ENCODE measurements around the gene STPG3. TPM values are rescaled to one million over a fixed set of nuclear protein-coding genes. Genes with fewer than 3 reads are reported as not detected.

The STPG3 gene
- polyA plus RNA-seq, 2 of the 4 experiments (the other 2 are of a cell fraction) = not detected

DNA sequence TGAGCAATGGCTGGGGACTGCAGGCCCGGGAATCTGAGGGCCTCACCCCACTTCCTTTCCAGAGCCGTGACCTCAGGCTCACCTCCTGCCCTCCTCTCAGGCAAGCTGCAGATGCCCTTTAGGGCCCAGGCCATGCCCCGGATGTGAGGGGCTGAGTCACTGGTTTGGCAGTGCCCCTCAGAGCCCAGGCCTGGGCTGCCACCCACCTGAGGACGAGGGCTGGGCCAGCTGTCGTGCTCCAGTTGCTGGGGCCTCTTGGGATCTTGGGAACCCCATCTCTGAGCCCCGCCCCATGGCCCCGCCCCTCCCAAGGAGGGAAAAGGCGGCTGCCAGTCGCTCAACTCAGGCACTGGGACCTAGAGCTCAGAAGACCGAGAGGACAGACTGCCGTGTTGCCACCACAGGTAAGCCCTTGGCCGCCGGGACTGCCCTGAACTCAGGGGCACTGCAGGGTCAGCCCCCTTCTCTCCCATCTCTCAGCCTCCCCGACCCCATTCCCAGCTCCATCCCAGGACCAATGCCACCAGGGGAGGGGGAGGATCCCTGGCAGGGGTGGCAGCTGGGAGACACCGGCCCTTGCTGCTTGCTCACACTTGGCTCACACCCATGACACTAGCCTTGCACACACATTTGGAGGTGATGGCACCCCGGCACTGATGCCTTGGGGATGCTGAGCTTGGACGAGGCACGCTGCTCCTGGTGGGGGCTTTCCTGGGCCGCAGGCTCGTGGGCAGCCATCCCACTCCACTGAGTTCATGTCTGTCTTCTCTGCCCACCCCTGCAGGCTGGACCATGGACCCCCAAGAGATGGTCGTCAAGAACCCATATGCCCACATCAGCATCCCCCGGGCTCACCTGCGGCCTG lies 26.0 kb upstream of the STPG3 start, which contains the start of gene CYSRT1 (continued):
- TF ChIP-seq, protein P1, sequence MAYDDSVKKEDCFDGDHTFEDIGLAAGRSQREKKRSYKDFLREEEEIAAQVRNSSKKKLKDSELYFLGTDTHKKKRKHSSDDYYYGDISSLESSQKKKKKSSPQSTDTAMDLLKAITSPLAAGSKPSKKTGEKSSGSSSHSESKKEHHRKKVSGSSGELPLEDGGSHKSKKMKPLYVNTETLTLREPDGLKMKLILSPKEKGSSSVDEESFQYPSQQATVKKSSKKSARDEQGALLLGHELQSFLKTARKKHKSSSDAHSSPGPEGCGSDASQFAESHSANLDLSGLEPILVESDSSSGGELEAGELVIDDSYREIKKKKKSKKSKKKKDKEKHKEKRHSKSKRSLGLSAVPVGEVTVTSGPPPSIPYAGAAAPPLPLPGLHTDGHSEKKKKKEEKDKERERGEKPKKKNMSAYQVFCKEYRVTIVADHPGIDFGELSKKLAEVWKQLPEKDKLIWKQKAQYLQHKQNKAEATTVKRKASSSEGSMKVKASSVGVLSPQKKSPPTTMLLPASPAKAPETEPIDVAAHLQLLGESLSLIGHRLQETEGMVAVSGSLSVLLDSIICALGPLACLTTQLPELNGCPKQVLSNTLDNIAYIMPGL (CRISPR knock-in tag; IDR thresholded peaks at IDR 0.05; ENCODE audit: borderline replicate concordance) = no peak
- TF ChIP-seq JUN (IDR thresholded peaks at IDR 0.05) (no peak), EHF (CRISPR knock-in tag; IDR thresholded peaks at IDR 0.05) (no peak), KDM5A (IDR thresholded peaks at IDR 0.05) (no peak)
- TF ChIP-seq, protein P2, sequence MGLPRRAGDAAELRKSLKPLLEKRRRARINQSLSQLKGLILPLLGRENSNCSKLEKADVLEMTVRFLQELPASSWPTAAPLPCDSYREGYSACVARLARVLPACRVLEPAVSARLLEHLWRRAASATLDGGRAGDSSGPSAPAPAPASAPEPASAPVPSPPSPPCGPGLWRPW (IDR thresholded peaks at IDR 0.05) = no peak

DNA sequence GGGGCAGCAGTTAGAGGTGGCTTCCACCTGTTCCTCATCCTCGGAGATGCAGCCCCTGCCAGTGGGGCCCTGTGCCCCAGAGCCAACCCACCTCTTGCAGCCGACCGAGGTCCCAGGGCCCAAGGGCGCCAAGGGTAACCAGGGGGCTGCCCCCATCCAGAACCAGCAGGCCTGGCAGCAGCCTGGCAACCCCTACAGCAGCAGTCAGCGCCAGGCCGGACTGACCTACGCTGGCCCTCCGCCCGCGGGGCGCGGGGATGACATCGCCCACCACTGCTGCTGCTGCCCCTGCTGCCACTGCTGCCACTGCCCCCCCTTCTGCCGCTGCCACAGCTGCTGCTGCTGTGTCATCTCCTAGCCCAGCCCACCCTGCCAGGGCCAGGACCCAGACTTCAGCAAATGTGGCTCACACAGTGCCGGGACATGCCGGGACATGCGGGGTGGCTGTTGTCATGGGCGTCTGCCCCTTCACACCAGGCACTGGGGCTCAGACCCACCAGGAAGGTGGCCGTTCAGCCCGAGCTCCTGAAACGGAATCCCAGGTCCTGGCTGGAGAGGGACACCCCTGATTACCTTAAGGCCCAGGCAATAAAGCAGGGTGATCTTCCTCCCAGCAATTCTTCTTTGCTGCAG lies 25.3 kb upstream of the STPG3 start:
- no peak for DNase-seq (ENCODE audit: low read depth in 1 of 2, low spot score in 1 of 2)
- ChIA-PET POLR2A (interaction anchor here (0.6 to 3.5 kb wide), 4 partner anchors 15 to 65 kb away, joined by 3 to 27 read pairs (median 18); partner anchors contain the start of genes ANAPC2, SSNA1, TPRN and TUBB4B), CTCF (interaction anchor here (1.0 to 10.1 kb wide), 24 partner anchors 9 to 299 kb away, joined by 3 to 113 read pairs (median 8); partner anchors contain the start of genes ANAPC2, LRRC26, MAN1B1 and NDOR1)
- Histone ChIP-seq H3K9me3 (no peaks in the 10 kb centered on the region), H3K4me1 (peaks cover 69% of the 10 kb centered on the region), H3K27ac (peak overlapping the region; percentile 63 to 89; a peak in 5 of 6 replicates), H3K4me3 (no peak overlapping the region), H3K4me2 (no peak overlapping the region)
- no peak for TF ChIP-seq ESRRA (IDR thresholded peaks at IDR 0.05; ENCODE audit: borderline replicate concordance, low read length)
- TF ChIP-seq TP53 (CRISPR knock-in tag; IDR thresholded peaks at IDR 0.05) = no peak
- TF ChIP-seq EHF (CRISPR knock-in tag; IDR thresholded peaks at IDR 0.05) = no peak
- TF ChIP-seq FOSB (CRISPR knock-in tag; IDR thresholded peaks at IDR 0.05) = no peak
- TF ChIP-seq, protein P3, sequence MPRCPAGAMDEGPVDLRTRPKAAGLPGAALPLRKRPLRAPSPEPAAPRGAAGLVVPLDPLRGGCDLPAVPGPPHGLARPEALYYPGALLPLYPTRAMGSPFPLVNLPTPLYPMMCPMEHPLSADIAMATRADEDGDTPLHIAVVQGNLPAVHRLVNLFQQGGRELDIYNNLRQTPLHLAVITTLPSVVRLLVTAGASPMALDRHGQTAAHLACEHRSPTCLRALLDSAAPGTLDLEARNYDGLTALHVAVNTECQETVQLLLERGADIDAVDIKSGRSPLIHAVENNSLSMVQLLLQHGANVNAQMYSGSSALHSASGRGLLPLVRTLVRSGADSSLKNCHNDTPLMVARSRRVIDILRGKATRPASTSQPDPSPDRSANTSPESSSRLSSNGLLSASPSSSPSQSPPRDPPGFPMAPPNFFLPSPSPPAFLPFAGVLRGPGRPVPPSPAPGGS (IDR thresholded peaks at IDR 0.05) = no peak
- no peak for TF ChIP-seq JUNB (IDR thresholded peaks at IDR 0.05)
- TF ChIP-seq, protein P4, sequence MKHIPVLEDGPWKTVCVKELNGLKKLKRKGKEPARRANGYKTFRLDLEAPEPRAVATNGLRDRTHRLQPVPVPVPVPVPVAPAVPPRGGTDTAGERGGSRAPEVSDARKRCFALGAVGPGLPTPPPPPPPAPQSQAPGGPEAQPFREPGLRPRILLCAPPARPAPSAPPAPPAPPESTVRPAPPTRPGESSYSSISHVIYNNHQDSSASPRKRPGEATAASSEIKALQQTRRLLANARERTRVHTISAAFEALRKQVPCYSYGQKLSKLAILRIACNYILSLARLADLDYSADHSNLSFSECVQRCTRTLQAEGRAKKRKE (CRISPR knock-in tag; IDR thresholded peaks at IDR 0.05; ENCODE audit: low read depth) = no peak
- no peak for TF ChIP-seq POLR2AphosphoS2 (conservative IDR thresholded peaks at IDR 0.05; ENCODE audit: low read length)
- TF ChIP-seq ZNF302 (CRISPR knock-in tag; IDR thresholded peaks at IDR 0.05) = no peak
- TF ChIP-seq, protein P1 (CRISPR knock-in tag; IDR thresholded peaks at IDR 0.05; ENCODE audit: borderline replicate concordance) = no peak
- no peak for TF ChIP-seq HOXA7 (CRISPR knock-in tag; IDR thresholded peaks at IDR 0.05)
- no peak for TF ChIP-seq GATA3 (IDR thresholded peaks at IDR 0.05; ENCODE audit: borderline replicate concordance)
- TF ChIP-seq NFE2L2 (conservative IDR thresholded peaks at IDR 0.05; ENCODE audit: low read length) = no peak
- no peak for TF ChIP-seq CEBPB (IDR thresholded peaks at IDR 0.05)
- TF ChIP-seq CBX8 (IDR thresholded peaks at IDR 0.05) = no peak
- TF ChIP-seq FOSL2 (IDR thresholded peaks at IDR 0.05) = no peak
- no peak for TF ChIP-seq FOSL2 (CRISPR knock-in tag; IDR thresholded peaks at IDR 0.05)
- no peak for TF ChIP-seq RNF2 (IDR thresholded peaks at IDR 0.05; ENCODE audit: borderline replicate concordance, low read depth)
- no peak for TF ChIP-seq RAD21 (conservative IDR thresholded peaks at IDR 0.05 in 1 of 2, IDR thresholded peaks at IDR 0.05 in 1 of 2)
- TF ChIP-seq SREBF2 (IDR thresholded peaks at IDR 0.05) = no peak
- no peak for FAIRE-seq
- 100% methylated on average over 6 of the region's 21 CpGs for WGBS (ENCODE audit: missing lambda C conversion rate)
- no peak for ATAC-seq
